OCI-LY3 (cell line): ENCODE data around the gene STUB1.

Experiments
- EZH2phosphoT487 ChIP-seq: fragments of 200-600 bp; shearing (Covaris generic); IDR thresholded peaks from 2 replicates; pipeline ENCODE4 v1.6.1; 2018; ENCODE audit warnings: antibody characterized with exemption, mixed run types, low read depth
- TF ChIP-seq, protein P1 (sequence below): fragments of 200-600, 300-600 bp; sonication (generic); IDR thresholded peaks from 2 replicates; pipeline ENCODE4 v1.5.1; 2014; ENCODE audit warnings: antibody characterized with exemption, low read length, low read depth

DNA sequence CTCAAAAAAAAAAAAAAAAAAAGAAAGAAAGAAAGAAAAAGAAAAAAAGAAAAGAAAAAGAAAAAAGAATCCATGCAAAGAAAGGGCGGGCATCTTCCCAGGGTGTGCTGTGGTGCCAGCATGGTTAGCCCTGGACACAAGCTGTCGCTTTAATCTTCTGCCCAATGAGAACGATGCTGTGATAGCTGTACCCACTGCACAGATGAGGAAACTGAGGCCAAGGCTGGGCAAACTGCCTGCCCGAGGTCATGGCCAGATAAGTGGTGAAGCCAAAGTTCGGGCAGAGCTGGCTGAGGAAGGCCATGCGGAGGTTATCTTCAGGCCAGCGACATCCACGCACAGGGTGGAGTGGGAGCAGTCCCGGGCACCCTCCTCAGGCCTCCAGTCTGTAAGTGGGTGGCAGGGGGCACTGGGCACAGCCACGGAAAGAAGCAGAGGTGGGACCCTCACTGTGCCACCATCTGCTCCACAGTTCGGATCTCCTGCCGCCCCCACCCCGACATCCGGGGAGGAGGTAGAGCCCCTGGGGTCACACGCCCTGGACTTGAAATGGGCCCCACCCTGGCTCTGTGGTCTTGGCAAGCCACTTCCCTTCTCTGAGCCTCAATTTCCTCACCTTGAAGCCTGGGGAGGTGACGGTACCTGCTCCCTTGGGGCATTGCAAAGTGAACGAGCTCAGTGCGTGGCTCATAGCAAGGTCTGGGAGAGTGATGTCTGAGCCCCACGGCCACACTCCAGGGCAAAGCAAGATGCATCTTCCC lies 18.9 kb downstream of the STUB1 start:
- TF ChIP-seq, protein P1, sequence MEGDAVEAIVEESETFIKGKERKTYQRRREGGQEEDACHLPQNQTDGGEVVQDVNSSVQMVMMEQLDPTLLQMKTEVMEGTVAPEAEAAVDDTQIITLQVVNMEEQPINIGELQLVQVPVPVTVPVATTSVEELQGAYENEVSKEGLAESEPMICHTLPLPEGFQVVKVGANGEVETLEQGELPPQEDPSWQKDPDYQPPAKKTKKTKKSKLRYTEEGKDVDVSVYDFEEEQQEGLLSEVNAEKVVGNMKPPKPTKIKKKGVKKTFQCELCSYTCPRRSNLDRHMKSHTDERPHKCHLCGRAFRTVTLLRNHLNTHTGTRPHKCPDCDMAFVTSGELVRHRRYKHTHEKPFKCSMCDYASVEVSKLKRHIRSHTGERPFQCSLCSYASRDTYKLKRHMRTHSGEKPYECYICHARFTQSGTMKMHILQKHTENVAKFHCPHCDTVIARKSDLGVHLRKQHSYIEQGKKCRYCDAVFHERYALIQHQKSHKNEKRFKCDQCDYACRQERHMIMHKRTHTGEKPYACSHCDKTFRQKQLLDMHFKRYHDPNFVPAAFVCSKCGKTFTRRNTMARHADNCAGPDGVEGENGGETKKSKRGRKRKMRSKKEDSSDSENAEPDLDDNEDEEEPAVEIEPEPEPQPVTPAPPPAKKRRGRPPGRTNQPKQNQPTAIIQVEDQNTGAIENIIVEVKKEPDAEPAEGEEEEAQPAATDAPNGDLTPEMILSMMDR = no peak
- no peak for TF ChIP-seq EZH2phosphoT487
